Prostate gland (tissue), 2 donors: ENCODE data around the gene TGIF2. TPM values are rescaled to one million over a fixed set of nuclear protein-coding genes. Genes with fewer than 3 reads are reported as not detected.
A peak's percentile ranks its signal among the peaks of the same experiment; 100 is the strongest.

Source experiments
- DNase-seq: peaks from one replicate; pipeline ENCODE4 v3.0.0-alpha.2; 2019; ENCODE audit warnings: low spot score
- H3K27ac ChIP-seq, 2 donors: fragments of 200-600 bp; sonication (generic); 2 replicates each; pipeline ENCODE4 v1.5.1; 2017 to 2019
- H3K27me3 ChIP-seq: fragments of 200-600 bp; sonication (generic); replicated peaks from 2 replicates; pipeline ENCODE4 v1.5.1; 2019; ENCODE audit not compliant: insufficient read depth
- H3K36me3 ChIP-seq, 2 donors: fragments of 200-600 bp; sonication (generic); 1 replicate in 1 of 2; 2 replicates in 1 of 2; pipeline versions ENCODE4 v1.5.1 to v1.8.1; 2017 to 2019
- H3K4me1 ChIP-seq: fragments of 200-600 bp; sonication (generic); replicated peaks from 2 replicates; pipeline ENCODE4 v1.5.1; 2019
- H3K4me3 ChIP-seq, 2 donors: fragments of 200-600 bp; sonication (generic); 2 replicates each; pipeline ENCODE4 v1.5.1; 2017 to 2019
- H3K9me3 ChIP-seq: fragments of 200-600 bp; sonication (generic); 2 replicates; pipeline ENCODE4 v1.5.1; 2017
- POLR2A ChIP-seq: fragments of 450-650 bp; IDR thresholded peaks from one replicate; pipeline ENCODE4 v1.6.1; 2016; ENCODE audit warnings: antibody characterized with exemption, mild to moderate bottlenecking
- POLR2AphosphoS5 ChIP-seq: sonication (generic); formaldehyde crosslinking; IDR thresholded peaks from one replicate; pipeline ENCODE4 v1.6.1; 2017; ENCODE audit warnings: antibody characterized with exemption
- WGBS: methylation state at CpG from one replicate; pipeline ENCODE4 v1.1.5; 2018; 5-methylcytosine and 5-hydroxymethylcytosine counted together
- intact Hi-C: fragments of 100-400 bp; cut with DNase I; formaldehyde crosslinking; loops from one replicate; pipeline ENCODE4 v1.14.2; 2022
- total RNA-seq, 2 donors: library from RNA; depleted of rRNA; stranded (reverse); fragments of >200 nt; gene quantifications; one replicate each; pipeline ENCODE4 v1.1.0, GENCODE V29; 2016
- TF ChIP-seq, protein P1 (sequence below), 4 experiments: fragments of 200-600 bp in 2 of 4; fragments of 450-650 bp in 2 of 4; sonication (generic) in 2 of 4; IDR thresholded peaks; 1 replicate in 3 of 4; 2 replicates in 1 of 4; pipeline ENCODE4 v1.5.1; 2016 to 2019; ENCODE audit warnings: antibody characterized with exemption in 4 of 4, mild to moderate bottlenecking in 2 of 4, moderate library complexity in 2 of 4

The TGIF2 gene
- total RNA-seq, 2 donors from 2014 or later, result 16.7 to 34.8 TPM

DNA sequence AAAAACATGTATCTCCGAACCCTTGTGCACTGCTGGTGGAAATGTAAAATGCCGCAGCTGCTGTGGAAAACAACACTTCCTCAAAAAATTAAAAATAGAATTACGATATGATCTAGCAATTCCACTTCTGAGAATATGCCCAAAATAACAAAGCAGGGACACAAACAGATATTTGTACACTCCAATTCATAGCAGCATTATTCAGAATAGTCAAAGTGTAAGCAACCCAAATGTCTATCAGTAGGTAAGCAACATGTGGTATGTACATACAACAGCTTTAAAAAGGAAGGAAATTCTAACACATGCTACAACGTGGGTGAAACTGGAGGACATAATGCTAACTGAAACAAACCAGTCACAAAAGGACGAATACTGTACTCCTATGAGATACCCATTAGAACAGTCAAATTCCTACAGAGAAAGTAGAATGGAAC lies 26.5 kb downstream of the TGIF2 start:
- TF ChIP-seq POLR2A, result no peak
- TF ChIP-seq, protein P1, sequence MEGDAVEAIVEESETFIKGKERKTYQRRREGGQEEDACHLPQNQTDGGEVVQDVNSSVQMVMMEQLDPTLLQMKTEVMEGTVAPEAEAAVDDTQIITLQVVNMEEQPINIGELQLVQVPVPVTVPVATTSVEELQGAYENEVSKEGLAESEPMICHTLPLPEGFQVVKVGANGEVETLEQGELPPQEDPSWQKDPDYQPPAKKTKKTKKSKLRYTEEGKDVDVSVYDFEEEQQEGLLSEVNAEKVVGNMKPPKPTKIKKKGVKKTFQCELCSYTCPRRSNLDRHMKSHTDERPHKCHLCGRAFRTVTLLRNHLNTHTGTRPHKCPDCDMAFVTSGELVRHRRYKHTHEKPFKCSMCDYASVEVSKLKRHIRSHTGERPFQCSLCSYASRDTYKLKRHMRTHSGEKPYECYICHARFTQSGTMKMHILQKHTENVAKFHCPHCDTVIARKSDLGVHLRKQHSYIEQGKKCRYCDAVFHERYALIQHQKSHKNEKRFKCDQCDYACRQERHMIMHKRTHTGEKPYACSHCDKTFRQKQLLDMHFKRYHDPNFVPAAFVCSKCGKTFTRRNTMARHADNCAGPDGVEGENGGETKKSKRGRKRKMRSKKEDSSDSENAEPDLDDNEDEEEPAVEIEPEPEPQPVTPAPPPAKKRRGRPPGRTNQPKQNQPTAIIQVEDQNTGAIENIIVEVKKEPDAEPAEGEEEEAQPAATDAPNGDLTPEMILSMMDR (IDR thresholded peaks at IDR 0.05), result no peak
- intact Hi-C loops, result loop anchor here (10.0 kb wide), 1 partner anchor 135 kb away; no protein-coding TSS in a partner anchor
- Histone ChIP-seq H3K4me3 (no peak overlapping the region), H3K27ac (no peak overlapping the region), H3K4me1 (no peaks in the 10 kb centered on the region), H3K27me3 (no peaks in the 10 kb centered on the region), H3K9me3 (no peaks in the 10 kb centered on the region), H3K36me3 (no peaks in the 10 kb centered on the region)
- 38% methylated on average over 5 of the region's 5 CpGs for WGBS
- DNase-seq, result no peak

DNA sequence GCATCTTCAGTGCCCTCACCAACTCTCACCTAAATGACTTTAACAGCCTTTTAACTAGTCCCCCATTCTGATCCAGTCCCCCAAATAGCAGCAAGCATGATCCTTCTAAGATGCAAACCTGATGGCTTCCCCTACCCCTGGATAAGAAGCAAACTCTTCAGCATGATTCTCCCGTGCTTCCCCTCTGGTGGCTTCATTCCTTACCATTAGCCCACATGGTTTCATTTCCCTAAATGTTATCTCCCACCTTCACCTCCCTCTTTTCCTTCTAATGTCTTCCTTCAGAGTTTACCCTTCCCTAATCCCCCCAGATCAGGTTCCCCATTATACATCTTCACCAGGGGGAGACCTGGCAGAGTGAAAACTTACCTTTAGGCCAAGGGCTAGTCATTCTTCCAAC lies 28.1 kb downstream of the TGIF2 start:
- 29% methylated on average over 1 of the region's 1 CpG for WGBS
- TF ChIP-seq POLR2AphosphoS5 (no peak), POLR2A (no peak)
- TF ChIP-seq, protein P1 (IDR thresholded peaks at IDR 0.05), result no peak

DNA sequence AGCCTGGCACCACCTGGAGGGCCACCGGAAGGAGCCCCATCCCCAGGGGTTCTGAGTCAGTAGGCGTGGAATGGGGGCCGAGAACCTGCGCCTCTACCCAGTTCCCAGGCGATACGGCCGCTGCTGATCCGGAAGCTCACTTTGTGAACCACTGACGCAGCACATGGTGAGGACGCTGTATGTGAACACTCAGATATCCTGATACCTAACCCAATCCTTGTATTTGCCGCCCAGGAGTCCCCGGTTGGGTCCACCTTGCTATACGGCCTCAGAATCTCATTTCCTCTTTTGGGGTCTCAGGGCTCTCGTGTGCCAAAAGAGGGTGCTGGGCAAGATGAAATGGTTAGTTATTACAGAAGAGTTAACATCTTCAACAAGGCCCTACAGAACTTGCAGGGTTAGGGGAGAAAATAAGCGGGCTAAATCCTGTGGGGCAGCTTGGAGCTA lies 31.6 kb downstream of the TGIF2 start:
- peaks cover 3 to 8% of the 10 kb centered on the region in 2 donors for H3K36me3 ChIP-seq
- H3K4me3 ChIP-seq, result peak overlapping the region; percentile 95 to 96
- no peaks in the 10 kb centered on the region for H3K27me3 ChIP-seq
- 59% methylated on average over 15 of the region's 15 CpGs for WGBS
- H3K4me1 ChIP-seq, result peaks cover 6% of the 10 kb centered on the region
- H3K9me3 ChIP-seq, result no peaks in the 10 kb centered on the region
- H3K27ac ChIP-seq, result peak overlapping the region; percentile 77 to 78
- DNase-seq, result peak; percentile 7
- TF ChIP-seq POLR2A (no peak), POLR2AphosphoS5 (no peak)
- TF ChIP-seq, protein P1 (IDR thresholded peaks at IDR 0.05), result no peak
- intact Hi-C loops, result loop anchor here (5.0 to 10.0 kb wide), 2 partner anchors 33 to 140 kb away; partner anchors contain the start of gene TGIF2

More for the DNA sequence above, 28.1 kb downstream of the TGIF2 start:
- H3K27me3 ChIP-seq, result no peaks in the 10 kb centered on the region
- H3K4me1 ChIP-seq, result peaks cover 1% of the 10 kb centered on the region
- H3K4me3 ChIP-seq, result no peak overlapping the region
- no peaks in the 10 kb centered on the region for H3K9me3 ChIP-seq
- intact Hi-C loops, result loop anchor here (10.0 kb wide), 1 partner anchor 137 kb away; no protein-coding TSS in a partner anchor
- H3K27ac ChIP-seq, result no peak overlapping the region
- no peaks in the 10 kb centered on the region for H3K36me3 ChIP-seq
- no peak for DNase-seq

DNA sequence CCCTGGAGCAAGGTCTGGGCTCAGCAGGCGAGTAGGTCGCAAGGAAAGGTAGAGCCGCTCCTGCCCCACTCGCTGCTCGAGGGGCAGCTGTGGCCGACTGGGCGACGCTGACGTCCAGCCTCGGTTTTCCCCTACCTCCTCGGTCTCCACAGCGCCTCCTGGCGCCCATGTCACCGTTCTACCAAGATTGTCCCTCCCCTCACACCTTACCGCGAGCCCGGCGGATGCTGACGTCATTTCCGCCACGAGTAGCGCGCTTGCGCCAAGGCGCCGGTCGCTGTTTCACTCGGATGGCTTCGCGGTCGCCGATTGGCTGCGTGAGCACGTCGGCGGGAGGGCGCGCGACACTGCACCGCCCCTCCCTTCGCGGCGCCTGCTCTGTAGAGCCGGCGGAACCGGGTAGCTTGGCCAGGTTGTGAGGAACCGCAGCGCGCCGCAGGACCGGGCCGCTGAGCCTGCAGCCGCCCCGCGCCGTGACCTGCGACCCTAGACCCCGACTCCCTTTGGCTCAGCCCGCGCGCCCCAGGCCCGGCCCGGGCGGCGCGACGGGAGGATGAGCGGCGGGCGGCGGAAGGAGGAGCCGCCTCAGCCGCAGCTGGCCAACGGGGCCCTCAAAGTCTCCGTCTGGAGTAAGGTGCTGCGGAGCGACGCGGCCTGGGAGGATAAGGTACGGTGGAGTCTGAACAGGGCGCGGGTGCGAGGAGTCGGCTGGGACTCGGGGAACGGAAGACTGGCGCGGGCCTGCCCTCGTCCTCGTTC lies 32.2 kb downstream of the TGIF2 start, which contains the start of gene RAB5IF:
TSS of gene RAB5IF (plus strand) at position 381 of the 759 bp plus-strand sequence. CDS start at position 554, 173 bp downstream.
- peaks cover 6% of the 10 kb centered on the region for H3K4me1 ChIP-seq
- TF ChIP-seq, protein P1 (IDR thresholded peaks at IDR 0.05), result peak; percentile 78 to 100 (median 97)
- TF ChIP-seq POLR2A (peak; percentile 79), POLR2AphosphoS5 (peak; percentile 100)
- H3K4me3 ChIP-seq, result peak within 1 kb of the TSS; percentile 95 to 96
- peaks cover 3 to 12% of the 10 kb centered on the region in 2 donors for H3K36me3 ChIP-seq
- WGBS, result under 1% methylated on average over 74 of the region's 90 CpGs
- peak; percentile 97 for DNase-seq
- intact Hi-C loops, result loop anchor here (2.0 to 10.0 kb wide), 3 partner anchors 33 to 141 kb away; partner anchors contain the start of genes NDRG3 and TGIF2
- peak within 1 kb of the TSS; percentile 77 to 78 for H3K27ac ChIP-seq
- H3K27me3 ChIP-seq, result no peaks in the 10 kb centered on the region
- H3K9me3 ChIP-seq, result no peaks in the 10 kb centered on the region
